Stomach smooth muscle (tissue), 2 donors: ENCODE results near the gene GRPEL1.

ENCODE experiments used
- H3K27ac ChIP-seq: one replicate; pipeline ENCODE4 v1.7.0; 2013; ENCODE audit warnings: mild to moderate bottlenecking, low read length, inconsistent platforms
- H3K27me3 ChIP-seq, 2 donors: one replicate each; pipeline ENCODE4 v1.7.0; 2013; ENCODE audit warnings: low read length in 2 of 2; ENCODE audit not compliant: insufficient read depth in 2 of 2, control insufficient read depth in 1 of 2
- H3K36me3 ChIP-seq, 2 donors: one replicate each; pipeline ENCODE4 v1.7.0; 2013; ENCODE audit warnings: low read length in 2 of 2; ENCODE audit not compliant: control insufficient read depth in 2 of 2, insufficient read depth in 2 of 2
- H3K4me1 ChIP-seq: one replicate; pipeline ENCODE4 v1.7.0; 2013; ENCODE audit warnings: low read length; ENCODE audit not compliant: control insufficient read depth, insufficient read depth
- H3K4me3 ChIP-seq, 2 donors: one replicate each; pipeline ENCODE4 v1.7.0; 2013; ENCODE audit warnings: low read length in 2 of 2
- H3K9ac ChIP-seq, 2 donors: one replicate each; pipeline ENCODE4 v1.7.0; 2013; ENCODE audit warnings: low read length in 2 of 2, mild to moderate bottlenecking in 1 of 2
- H3K9me3 ChIP-seq, 2 donors: one replicate each; pipeline ENCODE4 v1.7.0; 2013; ENCODE audit warnings: low read length in 2 of 2; ENCODE audit not compliant: control insufficient read depth in 2 of 2
- donor health status: healthy.
- donor health status: Pancreatic carcinoma.

Gene GRPEL1

DNA sequence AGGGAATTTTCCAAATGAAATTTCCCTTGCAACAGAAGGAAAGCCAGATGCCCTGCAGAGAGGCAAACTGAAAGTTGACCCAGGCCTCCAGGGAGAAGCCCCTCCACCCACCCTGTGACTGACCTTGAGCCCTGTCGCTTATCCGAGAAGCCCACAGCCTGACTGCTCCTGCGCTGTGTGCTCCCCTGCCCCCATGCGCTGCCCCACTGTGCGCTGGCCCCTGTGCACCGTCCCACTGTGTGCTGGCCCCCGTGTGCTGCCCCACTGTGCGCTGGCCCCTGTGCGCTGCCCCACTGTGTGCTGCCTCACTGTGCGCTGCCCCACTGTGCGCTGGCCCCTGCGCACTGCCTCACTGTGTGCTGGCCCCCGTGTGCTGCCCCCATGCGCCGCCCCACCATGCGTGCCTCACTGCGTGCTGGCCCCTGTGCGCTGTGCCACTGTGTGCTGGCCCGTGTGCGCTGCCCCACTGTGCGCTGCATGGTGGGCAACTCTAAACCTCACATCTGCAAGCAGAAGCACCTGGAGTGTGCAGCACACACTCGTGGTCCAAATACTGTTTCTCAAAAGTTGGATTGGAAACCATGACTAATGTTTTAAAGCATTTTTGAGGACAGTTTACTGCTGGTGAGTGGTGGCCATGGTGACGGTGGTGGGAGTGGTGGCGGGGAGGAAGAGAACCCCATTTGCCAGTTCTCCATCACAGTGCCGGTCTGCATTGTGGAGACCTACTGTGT lies 8.3 kb upstream of the GRPEL1 start:
- no peaks in the 10 kb centered on the region for H3K27me3 ChIP-seq
- H3K4me3 ChIP-seq, result no peak overlapping the region
- no peak overlapping the region for H3K27ac ChIP-seq
- H3K4me1 ChIP-seq, result no peaks in the 10 kb centered on the region
- H3K9ac ChIP-seq, result no peak overlapping the region
- no peaks in the 10 kb centered on the region for H3K36me3 ChIP-seq
- no peaks in the 10 kb centered on the region for H3K9me3 ChIP-seq

DNA sequence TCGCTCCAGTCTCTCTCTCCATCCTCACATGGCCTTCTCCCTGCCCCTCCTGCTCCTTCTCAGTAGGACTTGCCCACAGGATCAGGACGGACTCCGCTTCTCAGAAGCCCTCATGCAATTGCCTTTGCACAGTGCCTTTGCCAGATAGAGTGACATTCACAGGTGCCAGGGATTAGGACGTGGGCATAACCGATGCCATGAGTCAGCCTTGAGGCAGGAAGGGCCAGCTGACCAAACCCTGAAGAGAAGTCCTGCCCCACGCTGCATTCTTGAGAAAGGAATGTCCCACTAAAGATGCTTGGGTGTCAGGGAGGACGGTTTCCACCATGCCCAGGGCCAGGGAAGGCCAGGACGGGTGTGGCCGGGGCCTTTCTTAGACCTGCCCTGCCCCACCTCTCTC lies 6.6 kb upstream of the GRPEL1 start:
- no peaks in the 10 kb centered on the region for H3K9me3 ChIP-seq
- no peak overlapping the region for H3K27ac ChIP-seq
- H3K36me3 ChIP-seq, result no peaks in the 10 kb centered on the region
- no peaks in the 10 kb centered on the region for H3K27me3 ChIP-seq
- peaks cover 2% of the 10 kb centered on the region for H3K4me1 ChIP-seq
- H3K4me3 ChIP-seq, result no peak overlapping the region
- H3K9ac ChIP-seq, result no peak overlapping the region

DNA sequence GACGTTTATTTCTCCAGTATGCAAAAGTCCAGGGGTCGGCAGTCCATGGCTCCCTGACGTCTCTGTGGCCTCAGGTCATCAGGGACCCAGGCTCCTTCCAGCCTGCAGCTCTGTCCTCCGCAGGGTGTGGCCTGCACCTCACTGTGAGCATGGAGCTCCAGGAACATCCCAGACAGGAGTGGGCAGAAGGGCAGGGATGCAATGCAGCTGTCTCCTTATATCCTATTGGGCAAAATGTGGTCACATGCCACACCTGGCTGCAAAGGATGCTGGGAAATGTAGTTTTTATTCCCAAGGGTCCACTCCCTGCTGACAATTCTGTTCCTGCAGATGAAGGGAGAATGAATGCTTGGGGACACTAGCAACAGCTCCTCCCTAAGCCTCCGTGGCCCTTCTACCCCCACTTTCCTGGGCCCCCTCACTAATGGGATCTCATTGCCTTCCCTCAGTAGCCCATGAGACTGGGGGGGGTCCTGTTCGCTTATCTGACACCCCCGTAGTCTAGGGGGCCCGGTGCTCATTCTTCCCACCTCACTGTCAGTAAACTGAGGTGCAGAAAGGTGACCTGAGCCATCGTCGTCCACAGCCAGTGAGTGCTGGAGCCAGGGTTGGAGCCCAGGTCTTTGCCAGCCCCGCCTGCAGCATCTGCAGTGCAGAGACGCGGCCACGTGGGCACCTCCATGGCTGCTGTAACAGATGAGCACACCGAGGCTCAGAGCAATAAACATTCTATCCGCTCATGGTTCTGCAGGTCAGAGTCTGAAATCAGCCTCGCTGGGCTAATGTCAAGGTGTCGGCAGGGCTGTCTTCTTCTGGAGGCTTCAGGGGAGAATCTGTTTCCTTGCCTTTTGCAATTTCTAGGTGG lies 5.9 kb upstream of the GRPEL1 start:
- no peak overlapping the region for H3K27ac ChIP-seq
- no peaks in the 10 kb centered on the region for H3K27me3 ChIP-seq
- H3K4me3 ChIP-seq, result no peak overlapping the region
- H3K4me1 ChIP-seq, result peaks cover 7% of the 10 kb centered on the region
- no peaks in the 10 kb centered on the region for H3K9me3 ChIP-seq
- H3K9ac ChIP-seq, result no peak overlapping the region
- no peaks in the 10 kb centered on the region for H3K36me3 ChIP-seq

DNA sequence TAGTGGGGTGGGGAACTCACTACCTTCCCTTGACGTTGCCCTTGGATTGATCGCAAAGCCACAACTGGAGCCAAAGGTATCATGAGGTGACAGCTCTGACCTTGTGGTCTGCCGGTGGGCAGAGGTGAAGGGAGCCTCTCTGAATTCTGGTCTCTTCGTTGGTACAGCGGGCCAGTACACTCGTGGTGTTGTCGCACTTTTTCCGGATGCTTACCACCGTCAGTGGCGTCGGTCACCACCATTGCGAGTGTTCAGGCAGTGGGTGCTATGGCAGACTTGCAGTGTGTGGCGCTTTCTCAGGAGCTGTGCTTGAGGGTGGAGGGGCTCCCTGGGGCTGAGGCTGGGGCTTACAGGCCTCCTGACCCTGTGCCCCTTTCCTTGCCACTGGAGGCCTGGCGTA lies 5.2 kb upstream of the GRPEL1 start:
- Histone ChIP-seq H3K9me3 (no peaks in the 10 kb centered on the region), H3K27ac (no peak overlapping the region), H3K4me3 (no peak overlapping the region), H3K9ac (no peak overlapping the region), H3K27me3 (no peaks in the 10 kb centered on the region), H3K36me3 (no peaks in the 10 kb centered on the region), H3K4me1 (peaks cover 11% of the 10 kb centered on the region)

DNA sequence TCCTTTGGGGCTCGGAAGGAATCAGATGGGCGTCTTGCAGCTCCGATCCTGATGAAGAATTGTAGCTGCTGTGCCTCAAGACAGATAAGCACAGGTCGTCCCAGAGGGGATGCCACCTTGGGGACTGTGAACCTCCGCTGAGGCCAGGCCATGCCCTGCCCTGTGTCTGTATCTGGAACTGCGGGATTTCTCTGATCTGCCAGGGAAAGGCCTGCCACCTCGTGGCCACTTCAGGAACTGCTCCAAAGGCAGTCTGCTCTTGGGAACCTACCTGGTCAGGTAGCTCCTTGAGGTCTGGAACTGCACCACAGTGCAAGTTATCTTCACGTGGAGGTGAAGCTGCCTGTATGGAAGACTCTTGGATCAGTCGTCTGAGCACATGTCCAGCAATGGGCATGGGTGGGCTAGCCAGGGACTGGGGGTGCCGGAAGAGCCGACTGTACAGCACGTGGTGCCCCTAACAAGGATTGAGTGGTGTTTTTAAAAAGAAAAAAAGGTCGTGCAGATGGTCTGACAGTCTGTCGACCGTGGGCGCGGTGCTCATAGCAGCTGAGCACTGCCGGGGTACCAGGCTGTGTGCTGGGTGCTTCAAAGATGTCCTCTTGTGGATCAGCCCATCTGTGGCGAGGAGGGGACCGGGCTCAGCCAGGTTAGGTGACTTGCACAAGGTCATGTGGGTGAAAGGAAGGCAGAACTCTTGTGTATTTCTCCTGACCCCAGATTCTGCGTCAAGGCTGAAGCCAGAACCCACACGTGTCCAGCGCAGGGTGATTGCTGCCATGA lies 3.1 kb upstream of the GRPEL1 start:
- Histone ChIP-seq H3K9ac (peak overlapping the region in 1 of 2 donors; percentile 21), H3K36me3 (no peaks in the 10 kb centered on the region), H3K4me3 (peak overlapping the region in 1 of 2 donors; percentile 40), H3K4me1 (peaks cover 27% of the 10 kb centered on the region), H3K27ac (no peak overlapping the region), H3K27me3 (no peaks in the 10 kb centered on the region), H3K9me3 (no peaks in the 10 kb centered on the region)

DNA sequence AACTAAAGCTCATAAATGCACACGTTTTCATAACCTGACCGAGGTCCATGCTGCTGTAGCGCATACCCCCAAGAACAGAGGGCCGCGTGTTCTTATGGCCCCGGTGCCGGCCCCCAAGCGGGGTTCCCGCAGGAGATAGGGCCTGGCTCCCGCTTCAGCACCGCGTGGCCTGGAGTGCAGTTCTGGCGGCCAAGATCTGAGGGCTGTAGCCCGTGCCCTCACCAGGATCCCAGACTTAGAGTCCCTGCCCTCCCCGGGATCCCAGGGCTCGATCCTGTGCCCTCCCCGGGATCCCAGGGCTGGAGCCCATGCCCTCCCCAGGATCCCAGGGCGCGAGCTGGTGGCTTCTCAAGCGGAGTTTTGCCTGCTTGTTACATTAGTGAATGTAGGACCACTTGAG lies 1.0 kb upstream of the GRPEL1 start:
- H3K4me1 ChIP-seq, result peaks cover 28% of the 10 kb centered on the region
- peak overlapping the region; percentile 87 for H3K27ac ChIP-seq
- no peaks in the 10 kb centered on the region for H3K27me3 ChIP-seq
- H3K36me3 ChIP-seq, result peaks cover 3% of the 10 kb centered on the region in 2 donors
- peak overlapping the region; percentile 76 to 93 for H3K4me3 ChIP-seq
- H3K9me3 ChIP-seq, result no peaks in the 10 kb centered on the region
- H3K9ac ChIP-seq, result peak overlapping the region; percentile 80

DNA sequence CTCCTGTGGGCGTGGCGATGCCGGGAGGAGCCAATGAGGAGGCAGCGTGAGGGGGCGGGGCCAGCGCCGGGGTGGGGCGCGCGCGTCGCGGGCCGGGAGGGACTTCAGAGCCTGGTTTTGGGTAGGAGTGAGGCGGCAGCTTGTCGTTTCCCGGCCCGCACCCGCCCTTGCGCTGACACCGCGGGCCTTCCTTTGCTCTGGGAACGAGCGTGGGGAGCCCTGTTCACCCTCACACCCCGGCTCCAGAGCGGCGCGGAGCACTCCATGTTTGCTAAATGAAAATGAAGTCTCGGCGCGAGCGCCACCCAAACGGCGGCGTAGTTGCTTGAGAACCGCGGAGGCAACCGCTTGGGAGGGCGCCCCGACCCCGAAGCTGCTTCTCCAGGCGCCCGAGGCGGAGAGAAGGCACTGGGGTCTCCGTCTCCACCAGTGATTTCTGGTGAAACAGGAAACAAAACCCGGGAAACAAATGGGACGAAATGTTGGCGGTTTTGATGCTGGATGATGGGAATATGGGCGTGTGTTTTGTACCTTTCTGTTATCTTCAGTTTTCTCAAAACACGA lies 497 bp upstream of the GRPEL1 start:
- H3K4me3 ChIP-seq, result peak overlapping the region; percentile 76 to 93
- peaks cover 28% of the 10 kb centered on the region for H3K4me1 ChIP-seq
- H3K9ac ChIP-seq, result peak overlapping the region; percentile 80
- H3K9me3 ChIP-seq, result no peaks in the 10 kb centered on the region
- H3K27me3 ChIP-seq, result no peaks in the 10 kb centered on the region
- peaks cover 8 to 9% of the 10 kb centered on the region in 2 donors for H3K36me3 ChIP-seq
- peak overlapping the region; percentile 87 for H3K27ac ChIP-seq

DNA sequence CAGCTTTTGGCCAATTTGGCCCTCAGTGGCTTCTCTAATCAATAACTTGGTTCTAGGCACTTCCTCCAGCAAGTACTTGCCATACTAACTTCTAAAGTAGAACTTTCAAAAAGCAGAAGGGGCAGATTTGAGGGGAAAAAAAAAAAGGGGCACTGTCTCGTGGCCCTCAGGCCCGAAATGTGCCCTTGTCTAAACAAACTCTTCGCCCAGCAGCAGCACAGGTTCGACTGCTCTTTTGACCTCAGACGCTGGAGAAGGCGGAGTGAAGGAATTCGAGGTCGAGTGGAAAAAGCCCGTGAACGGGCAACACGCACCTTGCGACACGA lies 775 bp downstream of the GRPEL1 start:
- Histone ChIP-seq H3K36me3 (peaks cover 11 to 12% of the 10 kb centered on the region in 2 donors), H3K9me3 (no peaks in the 10 kb centered on the region), H3K4me1 (peaks cover 28% of the 10 kb centered on the region), H3K9ac (peak overlapping the region; percentile 73 to 89), H3K27me3 (no peaks in the 10 kb centered on the region), H3K27ac (peak overlapping the region; percentile 80), H3K4me3 (peak overlapping the region; percentile 87 to 93)

DNA sequence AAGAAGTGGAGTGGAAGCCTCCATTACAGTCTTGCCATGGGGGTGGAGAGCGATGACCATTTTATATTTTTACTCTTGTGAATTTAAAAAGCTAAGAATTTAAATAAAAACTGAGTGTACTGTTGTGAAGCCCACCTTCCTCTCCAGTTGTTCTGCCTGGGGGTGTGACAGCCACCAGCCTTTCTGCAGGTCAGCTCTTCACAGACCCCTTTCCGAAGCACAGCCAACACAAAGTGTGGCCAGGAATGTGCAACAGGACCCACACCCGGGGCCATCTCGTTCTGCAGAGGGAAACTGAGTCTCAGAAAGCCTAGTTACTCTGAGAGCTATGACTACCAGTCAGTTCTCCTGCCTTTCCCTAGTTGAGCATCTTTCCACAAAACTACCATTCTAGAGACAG lies 1.4 kb downstream of the GRPEL1 start:
- peaks cover 29% of the 10 kb centered on the region for H3K4me1 ChIP-seq
- H3K27me3 ChIP-seq, result no peaks in the 10 kb centered on the region
- H3K9ac ChIP-seq, result peak overlapping the region; percentile 13 to 89
- H3K9me3 ChIP-seq, result no peaks in the 10 kb centered on the region
- H3K4me3 ChIP-seq, result peak overlapping the region; percentile 87 to 93
- peaks cover 17 to 18% of the 10 kb centered on the region in 2 donors for H3K36me3 ChIP-seq
- no peak overlapping the region for H3K27ac ChIP-seq

DNA sequence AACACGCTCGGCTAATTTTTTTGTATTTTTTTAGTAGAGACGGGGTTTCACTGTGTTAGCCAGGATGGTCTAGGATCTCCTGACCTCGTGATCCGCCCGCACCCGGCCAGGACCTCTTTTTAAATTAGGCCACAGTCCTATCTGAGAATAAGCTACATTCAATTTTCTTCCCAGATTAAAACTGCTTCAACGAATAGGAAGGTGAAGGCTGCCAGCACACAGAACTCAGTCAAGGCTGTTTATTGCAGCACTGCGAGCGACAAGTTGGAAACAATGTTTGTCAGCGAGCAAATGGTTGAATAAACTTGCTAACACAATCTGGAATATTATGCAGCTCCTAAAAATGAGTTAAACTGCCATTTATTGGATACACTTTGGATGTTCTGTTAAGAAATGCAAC lies 1.9 kb downstream of the GRPEL1 start:
- H3K27ac ChIP-seq, result no peak overlapping the region
- no peak overlapping the region for H3K9ac ChIP-seq
- peaks cover 20 to 23% of the 10 kb centered on the region in 2 donors for H3K36me3 ChIP-seq
- H3K27me3 ChIP-seq, result no peaks in the 10 kb centered on the region
- peaks cover 30% of the 10 kb centered on the region for H3K4me1 ChIP-seq
- no peak overlapping the region for H3K4me3 ChIP-seq
- H3K9me3 ChIP-seq, result no peaks in the 10 kb centered on the region
